ENCODE results near the gene TKFC.

- TF ChIP-seq CTCF (IDR thresholded peaks at IDR 0.05) (no peak), POLR2A (IDR thresholded peaks at IDR 0.05) (no peak), EP300 (IDR thresholded peaks at IDR 0.05) (no peak)
Observed at GRCh38 chr11:61297746-61298145, 35.3 kb upstream of the TKFC start.
